NCI-H82 (cell line): Measurements from ENCODE around the gene AOAH.

Source experiments
- DNase-seq: peaks from one replicate; lab custom pipeline; 2025; lab: John Stamatoyannopoulos, UW

Gene AOAH

DNA sequence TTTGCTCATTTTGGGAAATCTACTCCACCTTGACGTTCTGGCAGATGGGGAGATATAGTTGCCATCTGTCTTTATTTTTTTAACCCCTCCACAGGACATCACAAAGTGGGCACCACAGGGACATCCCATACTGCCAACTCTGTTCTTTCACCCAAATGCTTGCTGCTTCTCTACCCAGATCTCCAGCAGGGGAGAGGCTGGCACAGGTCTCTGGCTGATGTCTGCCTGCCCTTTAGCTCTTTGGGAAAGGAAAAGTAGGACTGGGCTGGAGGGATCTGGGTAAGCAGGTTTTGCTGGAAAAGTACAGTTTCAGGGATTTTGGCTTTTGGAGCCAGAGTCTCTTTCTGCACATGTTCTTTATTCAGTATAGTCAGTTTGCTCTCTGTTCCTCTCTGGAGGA lies 178.0 kb downstream of the AOAH start:
- DNase-seq, result no peak

DNA sequence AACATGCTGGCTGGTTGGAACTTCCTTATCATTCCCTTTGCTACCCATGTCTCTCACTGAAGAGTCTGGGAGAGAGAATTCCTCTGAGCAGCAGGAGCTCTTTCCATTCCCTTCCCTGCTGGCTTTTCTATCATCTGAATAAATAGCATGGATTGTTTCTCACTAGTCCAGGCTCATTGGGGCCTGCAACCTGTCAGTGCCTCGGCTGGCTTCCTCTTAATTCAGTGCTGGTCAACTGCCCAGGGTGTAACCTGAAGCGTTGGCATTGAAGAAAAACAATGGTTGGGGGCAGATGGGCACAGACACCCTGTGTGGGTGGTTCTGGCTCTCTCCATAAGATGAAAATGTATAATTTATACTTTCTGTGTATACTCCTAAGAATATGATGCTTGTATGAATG lies 179.0 kb downstream of the AOAH start:
- no peak for DNase-seq

DNA sequence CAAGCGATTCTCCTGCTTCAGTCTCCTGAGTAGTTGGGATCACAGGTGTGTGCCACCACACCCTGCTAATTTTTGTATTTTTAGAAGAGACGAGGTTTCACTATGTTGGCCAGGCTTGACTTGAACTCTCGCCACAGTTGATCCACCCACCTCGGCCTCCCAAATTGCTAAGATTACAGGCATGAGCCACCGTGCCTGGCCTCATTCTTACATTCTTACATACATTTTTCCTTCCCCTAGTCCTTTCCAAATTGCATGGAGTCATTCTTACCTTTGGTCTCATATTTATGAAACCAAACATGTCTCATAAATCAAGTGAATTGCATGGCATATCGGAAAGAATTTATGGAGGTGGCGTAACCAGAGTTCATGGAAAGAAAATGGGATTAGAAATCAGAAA lies 186.2 kb downstream of the AOAH start:
- no peak for DNase-seq

GRCh38 chr7:36535866-36536664 lies 188.2 kb downstream of the AOAH start:
- DNase-seq, result no peak

DNA sequence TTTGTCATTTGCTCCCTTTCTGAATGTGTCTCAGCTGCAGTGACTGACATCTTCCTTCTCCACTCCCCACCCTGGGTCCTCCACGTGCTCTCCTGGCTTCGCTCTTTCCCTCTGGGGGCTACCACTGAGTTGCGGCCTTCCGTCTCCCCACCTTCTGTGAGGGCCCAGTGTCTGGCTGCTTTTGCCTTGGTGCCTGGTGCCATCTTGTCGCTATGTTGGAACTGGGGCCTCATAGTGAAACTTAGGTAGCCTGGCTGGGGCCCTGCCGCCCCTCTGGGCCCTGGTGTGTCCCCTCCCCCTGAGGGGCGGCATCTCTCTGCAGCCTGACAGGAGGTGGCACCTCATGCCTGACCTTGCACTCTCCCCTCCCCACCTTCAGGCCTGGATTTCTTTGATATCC lies 190.6 kb downstream of the AOAH start:
- DNase-seq, result no peak

DNA sequence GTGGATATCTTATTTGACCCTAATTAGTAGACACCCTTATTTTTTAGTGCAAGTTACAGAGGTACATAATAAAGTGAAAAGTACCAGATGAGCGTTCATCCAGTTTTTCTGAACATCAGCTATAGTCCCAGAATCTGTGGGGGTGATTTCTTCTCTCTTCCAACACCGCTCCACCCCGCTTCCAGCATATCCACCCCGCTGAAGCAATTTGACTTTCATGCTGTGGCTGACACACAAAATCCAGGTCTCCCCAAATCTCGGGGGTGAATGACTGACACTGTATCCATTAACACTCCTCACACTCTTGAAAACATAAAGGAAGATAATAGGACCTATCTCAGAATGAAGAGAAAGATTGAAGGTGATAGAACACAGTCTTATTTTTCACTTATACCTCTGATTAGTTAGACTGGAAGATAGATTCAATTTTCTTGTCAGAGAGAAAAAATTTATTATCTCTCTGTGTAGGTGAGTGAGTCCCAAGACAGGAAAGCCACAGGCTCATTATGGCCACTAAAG lies 191.3 kb downstream of the AOAH start:
- DNase-seq, result no peak

GRCh38 chr7:36531951-36532350 lies 192.3 kb downstream of the AOAH start:
- DNase-seq, result no peak

DNA sequence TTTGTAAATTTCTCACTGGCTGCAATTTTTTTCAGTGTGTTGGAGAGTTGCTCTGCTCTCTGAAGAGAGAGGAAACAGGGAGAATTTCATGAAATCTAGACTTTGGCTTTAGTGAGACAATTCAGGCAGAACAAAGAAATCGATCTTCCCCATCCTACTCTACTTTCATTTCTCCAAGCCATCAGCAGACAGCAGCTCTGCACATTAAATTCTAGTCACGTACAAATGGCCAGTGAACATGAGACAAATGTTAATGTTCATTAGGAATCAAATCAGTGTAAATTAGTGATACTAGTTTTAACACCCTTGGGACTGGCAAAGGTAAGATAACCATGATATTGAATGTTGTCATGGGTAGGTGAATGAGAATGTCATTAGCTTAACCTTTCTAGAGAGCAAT lies 193.8 kb downstream of the AOAH start:
- DNase-seq, result no peak

- DNase-seq, result no peak
Observed at GRCh38 chr7:36527549-36527913, 196.8 kb downstream of the AOAH start.

DNA sequence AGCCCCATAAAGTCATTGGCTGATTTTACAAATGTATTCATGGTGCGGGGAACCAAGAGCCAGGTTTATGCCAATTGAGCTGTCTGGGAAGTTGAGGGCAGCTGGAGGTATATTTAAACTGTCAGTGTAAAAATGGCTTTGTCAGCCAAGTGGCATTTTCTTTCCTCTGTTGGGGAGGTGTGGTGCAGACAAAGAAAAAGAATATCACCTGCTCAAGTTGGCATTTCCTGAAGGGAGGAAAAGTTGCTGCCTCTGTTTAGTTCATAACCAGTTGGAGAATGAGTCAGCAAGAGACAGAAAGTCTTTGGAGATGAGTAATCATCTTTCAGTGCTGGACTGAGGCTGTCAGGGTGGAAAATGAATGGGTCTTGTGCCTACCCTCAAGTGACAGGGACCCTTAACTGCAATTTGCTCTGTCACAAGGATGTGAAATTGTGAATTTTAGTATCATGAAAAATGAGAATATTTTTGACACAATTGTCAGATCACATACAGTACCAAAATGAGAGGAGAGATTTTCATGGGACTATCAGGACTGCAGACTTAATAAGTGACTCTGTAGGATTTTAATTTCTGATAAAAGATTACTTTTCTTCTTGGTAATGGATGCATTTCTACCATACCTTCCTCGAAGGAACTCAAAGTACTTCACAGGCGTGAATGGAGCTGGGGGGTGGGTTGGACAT lies 197.3 kb downstream of the AOAH start:
- no peak for DNase-seq

DNA sequence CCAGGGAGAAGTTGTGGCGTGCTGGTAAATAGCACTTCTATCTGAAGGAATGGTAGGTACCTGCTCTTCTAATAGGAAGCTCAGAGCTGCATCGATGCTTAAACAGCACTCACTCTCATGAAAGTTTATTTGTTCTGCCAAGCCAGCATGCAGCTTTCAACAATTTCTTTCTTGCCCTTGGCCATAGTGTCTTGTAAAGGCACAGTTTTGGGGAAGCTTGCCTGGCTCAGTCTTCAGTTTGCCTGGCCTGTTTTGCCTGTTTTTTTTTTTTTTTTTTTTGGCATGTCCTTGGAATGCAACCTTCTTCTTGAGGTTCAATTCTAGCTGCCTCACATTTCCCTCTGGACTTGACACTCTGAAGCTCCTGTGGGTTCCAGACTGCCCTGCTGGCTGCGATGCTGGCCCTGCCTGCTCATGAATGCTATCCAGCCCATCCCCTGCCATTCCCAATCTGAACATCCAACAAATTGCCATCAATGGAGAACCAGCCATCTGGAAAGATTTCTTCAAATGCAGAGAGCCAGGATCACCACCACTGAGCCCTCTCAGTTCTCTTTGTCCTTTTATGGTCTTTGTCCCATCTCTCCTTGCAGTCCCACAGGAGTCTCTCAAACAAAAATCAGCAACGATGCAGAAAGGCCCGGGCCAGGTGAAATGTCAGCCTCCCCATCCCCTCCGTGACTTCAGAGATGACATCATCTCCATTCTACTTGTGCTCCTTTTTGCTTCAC lies 200.8 kb downstream of the AOAH start:
- no peak for DNase-seq

DNA sequence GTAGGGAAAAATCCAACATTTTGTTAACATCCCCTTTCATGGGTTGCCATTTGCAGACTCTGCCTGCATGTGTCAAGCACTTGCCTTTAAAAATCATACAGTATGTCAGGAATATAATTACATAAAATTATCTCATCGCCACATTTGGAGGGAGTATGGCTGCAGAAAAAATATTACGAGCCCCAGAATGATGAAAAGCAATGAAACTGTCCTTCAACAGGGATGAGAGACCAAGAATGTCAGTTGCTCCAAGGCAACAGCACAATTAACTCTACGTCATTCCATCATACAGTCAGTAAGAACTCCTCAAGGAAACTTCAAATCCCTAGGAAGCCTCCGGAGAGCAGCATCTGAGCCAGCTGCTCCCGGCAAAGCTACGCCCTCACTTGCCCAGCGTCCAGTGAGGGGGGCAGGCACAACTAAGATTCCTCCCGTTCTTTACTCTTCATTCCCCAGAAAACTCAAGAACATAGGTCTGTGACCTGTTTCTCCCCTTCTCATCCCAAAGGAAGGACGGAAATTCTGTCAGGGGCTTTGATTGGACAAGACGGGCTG lies 201.8 kb downstream of the AOAH start:
- no peak for DNase-seq

GRCh38 chr7:36521911-36522310 lies 202.4 kb downstream of the AOAH start:
- DNase-seq, result no peak

DNA sequence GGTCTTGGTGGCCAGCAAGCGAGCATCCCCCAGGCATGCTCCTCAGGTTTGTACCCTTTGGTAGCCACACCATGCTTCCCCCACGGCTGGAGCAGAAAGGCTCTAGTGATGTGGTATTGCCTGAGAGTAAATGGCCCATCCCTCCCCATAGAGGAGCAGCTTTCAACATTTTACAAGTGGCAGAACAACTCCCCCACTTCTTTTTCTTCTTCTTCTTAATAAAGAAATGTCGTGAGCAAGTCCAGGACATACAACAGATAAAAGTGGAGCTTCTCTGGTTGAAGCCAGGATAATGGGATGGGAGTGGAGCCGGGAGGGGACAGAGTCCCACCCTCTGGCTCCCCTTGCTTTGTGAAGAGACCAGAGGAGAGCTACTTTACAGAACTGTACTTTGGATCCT lies 203.2 kb downstream of the AOAH start:
- DNase-seq, result no peak

GRCh38 chr7:36515847-36516246 lies 208.4 kb downstream of the AOAH start:
- DNase-seq, result no peak

DNA sequence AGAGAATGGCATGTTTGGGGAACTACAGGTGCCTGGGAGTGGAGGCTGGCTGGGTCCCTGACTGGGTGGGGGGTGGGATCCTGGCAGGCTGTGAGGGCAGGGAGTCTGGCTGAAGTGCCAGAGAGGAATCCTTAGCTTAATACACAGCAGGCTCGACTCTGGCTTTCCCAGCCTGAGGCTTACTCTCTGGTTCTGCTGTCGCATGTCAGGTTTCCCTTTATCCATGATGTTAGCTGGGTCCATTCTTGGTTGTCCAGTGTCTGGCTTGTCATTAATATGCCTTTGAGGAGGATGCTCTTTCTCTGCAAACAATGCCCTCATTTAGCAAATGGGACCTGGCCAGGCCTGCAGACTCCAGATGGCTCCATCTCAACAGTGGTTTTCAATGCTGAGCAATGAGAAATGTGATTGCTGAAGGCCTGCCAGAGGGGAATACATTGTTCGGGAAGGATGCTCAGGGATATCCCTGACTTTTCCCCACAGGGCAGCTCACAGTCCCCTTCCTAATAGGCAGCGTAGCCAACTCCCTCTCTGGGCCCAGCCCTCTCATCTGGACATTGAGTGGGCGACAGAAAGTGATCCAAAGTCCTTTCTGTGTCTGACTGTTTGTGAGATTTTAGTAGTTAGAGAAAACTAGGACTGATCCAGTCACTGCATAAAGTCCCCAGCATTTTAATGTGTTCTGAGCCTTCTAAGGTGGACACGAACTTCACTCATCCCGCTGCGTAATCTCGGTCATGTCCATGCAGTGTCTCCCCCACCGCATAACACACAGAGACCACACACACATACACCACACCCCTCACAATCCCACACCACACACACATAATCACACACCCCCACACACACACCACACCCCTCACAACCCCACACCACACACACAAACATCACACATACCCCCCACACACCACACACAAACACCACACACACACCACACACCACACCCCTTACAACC lies 209.7 kb downstream of the AOAH start:
- no peak for DNase-seq

DNA sequence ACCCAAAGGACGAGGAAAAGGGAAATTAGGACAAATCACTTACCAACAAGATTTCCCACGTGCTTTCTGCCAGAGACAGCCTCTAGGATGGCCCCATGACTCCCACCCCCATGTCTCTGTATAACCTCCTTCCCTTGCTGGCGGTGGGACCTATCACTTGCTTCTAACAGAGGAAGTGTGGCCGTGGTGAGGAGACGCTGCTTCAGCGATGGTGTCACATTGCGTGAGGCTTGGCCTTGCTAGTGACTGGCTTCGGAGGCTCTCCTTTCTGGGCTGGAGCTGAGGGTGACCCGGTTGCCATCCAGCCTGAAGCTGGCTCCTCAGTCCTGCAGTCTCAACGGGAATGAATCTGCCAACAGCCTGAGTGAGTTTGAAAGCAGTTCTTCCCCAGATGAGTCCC lies 210.9 kb downstream of the AOAH start:
- no peak for DNase-seq

GRCh38 chr7:36512616-36513015 lies 211.7 kb downstream of the AOAH start:
- DNase-seq, result peak; percentile 13

- DNase-seq, result peak; percentile 6
Observed at GRCh38 chr7:36509962-36510361, 214.3 kb downstream of the AOAH start.

GRCh38 chr7:36507475-36508440 lies 216.5 kb downstream of the AOAH start:
- peak; percentile 89 for DNase-seq
